Glomerular visceral epithelial cell (primary cell): ENCODE results near the gene PCSK4.
A peak's percentile ranks its signal among the peaks of the same experiment; 100 is the strongest.
"Not testable (repeated sequence)": the region's sequence is repeated elsewhere in the genome, so short reads cannot be mapped to it uniquely, and the experiment has no call there.

ENCODE experiments used
- DNase-seq: peaks from one replicate; pipeline ENCODE4 v3.0.0-alpha.2; 2016; ENCODE audit errors: extremely low spot score

Gene PCSK4

DNA sequence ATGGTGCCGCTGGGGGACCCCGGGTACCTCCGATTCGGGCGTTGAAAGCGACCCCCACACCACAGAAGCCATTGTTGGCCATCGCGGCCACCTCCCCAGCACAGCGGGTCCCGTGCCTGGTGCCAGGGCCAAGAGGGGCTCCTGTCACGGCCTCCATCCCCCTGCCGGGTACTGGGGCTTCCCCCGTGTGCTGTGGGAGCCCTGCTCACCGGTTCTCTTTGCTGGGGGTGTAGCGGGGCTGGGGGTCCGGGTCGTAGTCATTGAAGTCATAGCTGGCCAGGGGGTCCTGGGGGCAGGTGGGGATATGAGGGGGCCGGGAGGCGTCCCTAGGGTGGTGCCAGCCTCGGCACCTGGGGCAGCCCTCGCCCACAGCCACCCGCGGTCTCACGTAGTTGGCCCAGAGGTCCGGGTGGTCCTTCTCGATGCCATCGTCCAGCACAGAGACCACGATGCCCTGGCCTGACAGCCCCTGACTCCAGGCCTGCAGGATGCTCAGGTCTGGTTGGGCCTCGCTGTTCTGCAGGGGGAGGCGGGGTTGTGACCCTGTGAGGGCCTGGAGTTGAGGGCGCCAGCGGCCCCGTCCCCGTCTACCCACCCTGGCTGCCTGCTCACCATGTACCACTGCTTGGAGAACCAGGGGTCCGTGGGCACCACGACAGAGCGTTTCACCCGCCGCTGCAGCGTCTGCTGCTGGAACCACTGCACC is 2.4 kb downstream of the PCSK4 start:
- DNase-seq, result no peak

DNA sequence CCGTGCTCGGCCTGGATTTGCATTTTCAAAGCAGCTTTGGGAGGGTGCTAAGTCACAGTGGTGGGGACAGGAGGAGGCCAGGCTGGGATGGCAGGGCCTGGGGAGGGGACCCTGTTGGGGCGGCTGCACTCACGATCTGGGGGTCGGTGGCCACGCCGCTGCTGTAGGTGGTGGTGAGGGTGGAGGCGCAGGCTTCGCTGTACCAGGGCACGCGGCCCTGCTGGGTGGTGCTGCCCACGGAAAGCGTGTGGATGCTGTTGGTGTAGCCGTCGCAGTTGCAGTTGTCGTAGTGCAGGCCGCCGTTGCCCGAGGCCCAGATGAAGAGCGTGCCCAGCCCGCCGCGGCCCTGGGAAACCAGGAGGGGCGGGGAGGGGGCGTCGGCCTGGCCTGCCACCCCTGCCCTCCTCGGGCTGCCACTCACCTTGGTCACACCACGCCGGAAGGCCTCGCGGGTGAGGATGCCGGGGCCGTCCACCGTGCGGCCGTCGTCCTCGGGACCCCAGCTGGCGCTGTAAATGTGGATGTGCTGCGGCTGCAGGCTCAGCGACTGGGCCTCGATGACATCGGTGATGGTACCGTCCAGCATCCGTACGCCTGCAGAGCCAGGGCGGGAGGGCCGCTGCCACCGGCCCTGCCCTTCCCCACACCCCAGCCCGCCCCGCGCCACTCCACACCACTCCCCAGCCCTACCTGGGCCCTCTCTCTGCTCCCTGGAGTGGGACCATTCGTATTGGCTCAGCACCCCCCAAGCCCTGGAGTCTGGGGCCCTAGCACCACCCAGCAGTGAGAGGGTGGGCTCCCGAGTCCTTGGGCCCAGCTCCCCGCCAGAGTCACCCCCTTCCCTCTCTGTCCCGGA is 3.2 kb downstream of the PCSK4 start:
- no peak for DNase-seq

DNA sequence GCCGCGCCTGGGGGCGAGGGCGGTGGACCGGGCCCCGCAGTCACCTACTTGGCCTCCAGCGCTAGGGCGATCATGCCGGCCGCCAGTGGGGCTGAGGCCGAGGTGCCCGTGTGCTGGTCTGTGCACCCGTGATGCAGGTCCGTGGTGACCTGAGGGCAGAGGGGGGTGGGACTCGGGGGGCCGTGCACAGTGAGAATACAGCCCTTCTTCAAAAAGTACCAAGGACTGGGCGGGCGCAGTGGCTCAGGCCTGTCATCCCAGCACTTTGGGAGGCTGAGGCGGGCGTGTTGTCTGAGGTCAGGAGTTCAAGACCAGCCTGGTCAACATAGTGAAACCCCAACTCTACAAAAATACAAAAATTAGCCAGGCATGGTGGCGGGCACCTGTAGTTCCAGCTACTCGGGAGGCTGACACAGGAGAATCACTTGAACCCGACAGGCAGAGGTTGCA is 6.1 kb downstream of the PCSK4 start:
- no peak for DNase-seq

DNA sequence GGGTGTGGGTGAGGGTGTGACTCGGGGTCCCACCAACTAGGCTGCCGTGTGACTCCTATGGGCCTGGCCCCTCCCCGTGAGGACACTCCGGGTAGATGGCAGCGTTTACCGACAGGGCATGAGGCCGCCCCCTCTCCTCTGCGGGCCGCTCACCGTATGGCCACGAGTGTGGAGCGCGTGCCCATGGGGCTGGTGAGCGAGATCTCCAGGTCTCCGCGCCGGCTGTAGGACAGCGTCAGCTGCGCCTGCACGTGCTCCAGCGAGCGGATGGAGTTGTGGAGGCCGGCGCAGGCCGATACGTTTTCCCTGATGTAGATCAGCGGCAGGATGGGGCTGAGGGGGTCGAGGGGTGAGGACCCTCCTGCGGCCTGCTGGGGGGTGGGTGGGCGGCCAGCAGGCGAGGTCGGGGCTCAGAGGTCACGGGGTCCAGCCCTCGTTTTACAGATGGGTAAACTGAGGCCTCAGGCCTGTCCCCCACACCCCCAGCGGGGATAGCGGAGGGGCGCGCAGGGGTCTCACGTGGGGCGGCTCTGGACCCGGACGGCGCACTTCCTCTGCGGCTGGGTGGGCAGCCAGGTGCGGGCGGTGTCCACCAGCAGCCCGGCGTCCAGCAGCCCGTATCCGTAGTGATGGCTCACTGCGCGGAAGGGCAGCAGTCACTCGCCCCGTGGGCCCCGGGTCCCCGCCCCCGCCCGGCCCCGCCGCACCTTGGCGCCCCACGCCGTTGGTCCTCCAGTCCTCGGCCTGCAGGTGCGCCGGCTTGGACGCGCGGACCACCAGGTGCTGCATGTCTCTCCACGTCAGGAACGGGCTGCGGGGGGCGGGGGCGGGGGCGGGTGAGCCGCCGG is 6.8 kb downstream of the PCSK4 start:
- no peak for DNase-seq

DNA sequence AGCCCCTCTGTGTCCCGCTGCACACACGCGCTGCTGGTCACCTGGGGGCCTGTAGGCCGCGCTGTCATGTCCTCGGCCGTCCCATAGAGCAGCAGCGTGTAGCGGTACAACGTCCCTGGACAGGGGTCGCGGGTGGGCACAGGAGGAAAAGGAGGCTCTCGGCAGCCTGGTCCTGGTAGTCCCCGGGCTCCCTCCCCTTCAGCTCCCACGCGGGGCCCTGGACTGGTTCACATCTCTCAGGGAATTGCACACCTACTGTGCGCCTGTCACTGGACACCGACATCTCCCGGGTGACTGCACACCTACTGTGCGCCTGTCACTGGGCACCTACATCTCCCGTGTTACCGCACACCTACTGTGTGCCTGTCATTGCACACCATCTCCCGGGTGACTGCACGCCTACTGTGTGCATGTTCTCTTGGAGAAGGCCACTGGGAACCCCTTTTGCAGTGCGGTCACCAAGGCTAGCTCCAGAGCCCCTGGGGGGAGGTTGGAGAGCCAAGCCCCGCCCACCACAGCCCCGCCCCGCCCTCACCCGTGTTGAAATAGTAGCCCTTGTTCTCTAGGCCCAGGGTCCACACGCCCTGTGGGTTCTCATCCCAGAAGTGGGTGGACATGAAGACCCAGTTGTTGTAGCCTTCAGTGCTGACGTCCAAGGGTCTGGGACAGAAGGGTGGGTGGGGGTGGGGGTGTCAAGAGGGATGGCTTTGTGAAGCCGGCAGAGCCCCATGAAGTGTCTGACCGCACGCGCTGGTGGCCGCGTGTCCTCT is 7.6 kb downstream of the PCSK4 start:
- no peak for DNase-seq

DNA sequence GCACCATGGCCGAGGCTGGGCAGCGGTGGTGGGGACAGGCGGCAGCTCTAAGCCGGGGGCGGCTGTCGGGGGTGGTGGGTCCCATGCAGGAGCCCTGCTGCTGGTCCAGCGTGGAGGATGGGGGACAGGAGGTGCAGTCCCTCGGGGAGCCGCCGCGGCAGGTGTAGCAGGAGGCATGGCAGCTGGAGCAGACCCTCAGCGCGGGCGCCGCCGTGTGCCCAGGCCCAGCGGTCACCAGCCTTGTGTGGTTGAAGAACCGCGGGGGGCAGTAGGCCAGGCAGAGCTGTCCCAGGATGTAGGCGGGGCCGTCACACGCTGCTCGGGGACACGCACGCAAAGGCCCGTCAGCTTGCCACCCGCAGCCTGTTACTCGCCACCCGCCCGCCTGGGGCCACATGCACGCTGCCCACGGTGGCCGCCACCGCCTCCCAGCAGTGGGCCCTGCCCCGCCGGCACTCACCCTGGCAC is 8.2 kb downstream of the PCSK4 start:
- DNase-seq, result no peak

DNA sequence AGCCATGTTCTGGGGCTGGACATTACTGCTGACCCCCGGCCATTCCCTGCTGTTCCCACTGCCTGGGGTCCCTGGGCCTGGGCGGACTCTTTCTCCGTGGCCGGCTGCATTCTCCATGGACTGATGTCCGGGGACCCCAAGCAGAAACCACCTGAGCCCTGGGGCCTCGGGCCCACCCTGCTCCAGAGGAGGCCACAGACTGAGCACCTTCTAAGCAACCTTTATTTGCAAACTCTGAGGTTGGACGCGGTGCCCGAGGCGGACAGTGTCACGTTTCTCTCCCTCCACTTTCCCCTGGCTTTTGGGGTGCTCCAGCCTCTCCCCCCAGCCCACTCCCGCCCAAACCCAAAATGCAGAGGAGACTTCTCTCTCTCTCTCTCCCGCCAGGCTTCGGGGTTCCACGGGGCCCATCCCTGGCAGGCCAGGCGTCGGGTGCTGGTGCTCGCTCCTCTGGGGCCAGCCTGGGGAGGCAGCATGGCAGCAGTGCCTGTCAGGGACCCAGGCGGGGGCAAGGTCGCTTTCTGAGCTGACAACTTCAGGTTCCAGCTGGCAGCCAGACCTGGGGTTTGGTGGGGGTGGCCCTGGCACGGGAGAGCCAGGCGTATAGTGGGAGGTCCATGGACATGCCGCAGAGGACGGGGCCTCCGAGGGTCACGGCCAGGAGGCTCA is 8.8 kb downstream of the PCSK4 start:
- no peak for DNase-seq

DNA sequence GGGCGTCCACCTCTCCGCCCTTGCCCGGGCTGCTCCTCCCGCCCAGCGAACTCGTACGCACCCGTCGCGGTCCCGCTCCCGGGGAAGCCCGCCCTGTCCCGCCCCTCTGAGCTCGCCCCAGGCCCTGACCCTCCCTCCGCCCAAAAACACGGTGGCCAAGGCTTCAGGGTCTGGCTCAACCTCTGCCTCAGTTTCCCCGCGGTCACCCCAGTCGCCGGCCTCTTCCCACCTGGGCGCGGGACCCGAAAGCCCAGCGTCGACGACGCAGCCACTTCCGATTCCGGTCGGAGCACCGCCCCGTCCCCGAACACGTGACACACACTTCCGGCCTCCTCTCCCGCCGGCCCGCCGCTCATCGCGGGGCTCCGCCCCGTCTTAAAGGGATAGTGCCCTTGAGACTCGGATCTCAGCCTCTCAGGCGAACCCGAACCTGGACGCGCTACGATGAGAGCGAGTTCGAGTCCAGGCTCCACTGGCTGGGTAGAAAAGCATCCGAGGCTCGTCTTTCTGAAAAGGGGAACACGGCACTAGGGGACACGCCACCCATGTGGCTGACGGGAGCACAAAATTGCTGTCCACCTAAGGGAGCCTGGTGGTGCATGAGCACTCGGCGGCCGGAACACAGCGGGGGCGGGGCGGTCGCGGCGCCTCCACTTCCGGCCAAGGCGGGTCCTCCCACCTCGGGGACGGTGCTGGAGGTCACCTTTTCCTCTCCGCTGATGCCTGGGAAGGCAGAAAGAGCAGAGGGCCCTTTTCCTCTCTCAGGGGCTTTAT is 11.0 kb downstream of the PCSK4 start, which contains the start of gene C19orf25:
Gene C19orf25, minus strand, starts transcription at position 282 of the 774 bp plus-strand sequence. CDS start 312 bp downstream, outside the sequence.
- peak; percentile 93 for DNase-seq

DNA sequence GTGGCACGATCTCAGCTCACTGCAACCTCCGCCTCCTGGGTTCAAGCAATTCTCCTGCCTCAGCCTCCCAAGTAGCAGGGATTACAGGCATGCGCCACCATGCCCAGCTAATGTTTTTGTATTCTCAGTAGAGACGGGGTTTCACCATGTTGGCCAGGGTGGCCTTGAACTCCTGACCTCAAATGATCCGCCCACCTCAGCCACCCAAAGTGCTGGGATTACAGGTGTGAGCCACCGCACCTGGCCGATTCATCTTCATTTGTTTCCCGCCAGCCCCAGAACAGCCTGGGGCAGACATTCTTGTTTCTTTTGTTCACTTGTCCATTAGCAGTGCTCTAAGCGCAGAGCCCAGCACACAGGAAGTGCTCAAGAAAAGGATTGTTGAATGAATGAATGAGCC is 13.1 kb downstream of the PCSK4 start:
- DNase-seq, result not testable (repeated sequence)

DNA sequence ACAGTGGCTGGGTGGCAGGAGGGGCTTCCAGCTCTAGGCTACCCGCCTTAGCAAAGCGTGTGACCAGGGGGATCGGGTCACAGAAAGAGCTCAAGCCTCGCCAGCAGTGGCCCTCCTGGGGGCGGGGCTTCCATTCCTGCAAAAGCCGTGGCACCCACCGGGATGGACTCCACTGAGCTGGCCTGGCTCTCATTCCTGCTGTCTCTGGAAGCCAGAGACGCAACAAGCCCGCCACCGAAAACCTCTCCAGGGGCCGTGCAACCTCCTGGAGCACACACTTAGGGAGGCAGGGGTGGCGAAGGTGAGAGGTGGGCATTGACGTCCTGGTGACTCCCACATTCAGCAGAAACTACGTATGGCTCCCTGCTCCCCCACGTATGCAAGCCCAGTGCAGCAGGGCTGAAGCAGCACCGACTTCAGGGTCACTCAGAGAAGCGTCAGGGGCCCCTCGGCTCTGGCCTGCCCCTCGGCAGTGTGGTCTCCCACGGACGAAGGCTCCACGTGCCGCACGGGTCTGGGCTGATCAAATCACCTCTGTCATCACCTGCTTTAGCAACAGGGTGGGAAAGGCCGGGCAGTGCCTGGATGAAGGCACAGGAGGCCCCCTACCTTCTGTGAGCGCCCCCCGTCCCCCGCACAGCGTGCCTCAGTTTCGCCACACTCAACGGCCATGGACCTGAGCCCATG is 14.3 kb downstream of the PCSK4 start:
- DNase-seq, result no peak

DNA sequence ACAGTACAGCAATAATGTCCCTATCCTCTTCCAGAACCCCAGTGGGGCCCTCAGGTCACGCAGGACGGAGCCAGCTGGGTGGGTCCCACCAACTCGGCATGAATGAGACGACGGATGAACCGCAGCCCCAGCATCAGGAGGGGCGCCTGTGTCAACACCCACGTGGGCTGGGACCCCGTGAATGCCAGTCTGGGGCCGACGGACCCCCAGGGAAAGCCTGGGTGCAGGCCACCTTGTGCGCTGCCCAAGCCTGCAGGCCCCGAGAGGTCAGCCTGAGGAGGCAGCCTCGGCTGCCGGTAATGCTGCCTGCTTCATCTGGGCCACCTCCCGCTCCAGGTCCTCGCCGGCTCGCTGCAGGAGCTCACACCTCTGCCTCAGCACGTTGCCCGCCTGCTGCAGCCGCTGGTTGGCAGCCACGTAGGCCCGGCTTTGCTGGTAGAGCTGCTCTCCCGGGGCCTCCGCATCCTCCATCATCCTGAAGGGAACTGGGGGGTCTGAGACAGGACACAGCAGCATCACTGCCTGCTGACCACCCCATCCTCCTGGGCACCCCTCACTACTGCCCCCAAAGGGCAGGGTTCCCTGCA is 15.3 kb downstream of the PCSK4 start:
- DNase-seq, result no peak

DNA sequence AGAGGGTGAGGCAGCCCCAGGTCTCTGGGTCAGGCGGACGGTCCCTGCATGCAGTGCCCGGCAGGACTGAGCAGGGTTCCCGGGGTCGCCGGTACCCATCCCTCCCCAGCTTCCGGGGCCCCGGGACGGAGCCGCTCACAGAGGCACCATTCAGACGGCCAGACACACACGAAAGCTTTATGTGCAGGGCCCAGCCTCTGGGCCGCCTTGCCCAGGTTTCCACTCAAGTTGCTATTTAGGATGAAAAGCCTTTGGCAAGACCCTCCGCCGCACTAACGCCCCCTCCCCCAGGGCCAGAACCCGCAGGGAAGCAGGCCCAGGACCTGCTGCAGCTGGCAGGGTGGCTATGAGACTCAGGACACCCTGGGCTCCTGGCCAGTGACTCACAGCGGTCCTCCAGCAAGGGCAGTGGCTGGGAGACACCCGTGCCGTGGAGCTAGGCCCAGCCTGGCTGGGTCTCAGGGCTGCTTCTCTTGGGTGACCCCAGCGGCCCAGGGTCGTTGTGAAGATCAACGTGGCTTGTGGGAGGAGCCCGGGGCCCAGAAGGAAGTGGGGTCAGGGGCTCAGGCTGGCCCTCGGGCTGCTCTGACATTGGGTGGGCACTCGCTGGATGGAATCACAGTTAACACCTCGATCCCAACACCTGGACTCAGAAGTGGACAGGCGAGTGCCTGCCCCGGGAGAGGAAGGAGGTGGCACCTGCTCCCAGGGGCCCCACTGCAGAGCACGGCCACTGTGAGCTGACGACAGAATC is 16.0 kb downstream of the PCSK4 start:
- DNase-seq, result no peak

DNA sequence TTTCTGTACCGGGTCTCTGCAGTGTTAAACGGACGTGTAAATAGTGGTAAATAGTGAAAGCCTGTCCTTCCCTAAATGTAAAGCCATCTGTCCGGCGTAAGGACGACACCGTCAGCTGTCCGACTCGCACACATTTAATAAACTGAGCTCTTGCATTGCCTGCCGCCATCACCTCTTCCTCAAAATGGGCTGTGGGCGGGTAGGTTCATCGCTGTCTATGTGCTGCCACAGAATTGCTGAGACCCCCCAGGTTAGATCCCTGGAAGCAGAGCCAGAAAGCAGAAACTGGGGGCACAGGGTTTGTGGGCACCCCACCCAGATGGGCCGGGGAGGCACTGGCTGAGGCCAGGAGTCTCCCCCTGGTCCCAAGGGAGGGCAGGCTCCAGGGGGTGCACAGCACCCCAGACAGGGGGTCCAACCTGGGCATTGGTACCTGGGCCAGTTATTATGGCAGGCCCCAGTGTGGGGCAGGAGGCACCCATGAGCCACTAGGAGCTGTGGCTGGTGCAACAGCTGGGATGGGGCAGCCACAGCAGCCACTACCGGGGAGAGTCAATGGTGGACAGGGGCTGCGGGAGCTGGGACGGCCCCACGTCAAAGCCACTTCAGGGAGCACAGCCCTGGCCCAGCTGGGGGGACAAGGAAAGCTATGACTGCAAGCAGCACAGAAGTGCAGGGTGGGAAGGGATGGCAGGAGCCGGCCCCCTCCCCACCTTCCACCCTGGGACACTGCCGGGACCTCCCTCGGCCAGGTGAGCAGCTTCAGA is 16.9 kb downstream of the PCSK4 start:
- DNase-seq, result no peak

DNA sequence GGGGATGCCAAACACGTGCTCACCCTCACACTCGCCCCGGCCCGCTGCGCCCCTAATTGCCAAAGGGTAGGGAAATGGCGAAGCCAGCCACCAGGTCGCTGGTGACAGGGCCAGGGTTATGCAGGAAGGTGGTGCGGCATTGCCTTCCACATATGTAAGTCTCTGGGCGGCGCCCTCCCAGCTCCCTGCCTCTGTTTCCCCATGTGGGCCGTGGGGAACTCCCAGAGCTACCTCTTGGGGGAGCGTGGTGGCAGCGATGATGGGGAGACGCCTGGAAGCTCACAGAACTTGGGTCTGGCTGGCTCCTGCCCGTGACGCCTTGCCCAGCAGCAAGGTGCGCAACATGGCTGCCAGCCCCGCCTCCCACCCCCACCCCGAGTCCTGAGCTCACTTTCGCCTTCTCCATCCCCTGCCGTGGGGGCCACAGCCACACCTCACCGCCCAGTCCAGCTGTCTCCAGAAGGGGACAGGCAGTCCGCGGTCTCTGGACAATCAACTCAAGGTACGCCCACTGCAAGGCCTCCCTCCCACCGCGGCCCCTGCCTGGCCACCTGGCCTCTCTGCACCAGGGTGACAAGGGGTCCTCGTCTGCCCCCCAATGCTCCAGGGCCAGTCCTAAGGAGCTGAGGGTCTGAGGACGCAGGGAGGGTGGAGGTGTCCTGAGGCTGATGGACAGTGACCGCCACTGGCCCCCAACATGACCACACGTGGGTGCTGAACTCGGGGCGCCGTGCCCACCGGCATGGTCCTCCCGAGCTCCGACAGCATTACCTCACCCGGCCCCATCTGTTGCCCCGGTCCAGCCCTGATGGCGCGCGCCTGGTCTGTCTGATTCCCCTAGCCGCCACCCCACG is 17.7 kb downstream of the PCSK4 start:
- no peak for DNase-seq

DNA sequence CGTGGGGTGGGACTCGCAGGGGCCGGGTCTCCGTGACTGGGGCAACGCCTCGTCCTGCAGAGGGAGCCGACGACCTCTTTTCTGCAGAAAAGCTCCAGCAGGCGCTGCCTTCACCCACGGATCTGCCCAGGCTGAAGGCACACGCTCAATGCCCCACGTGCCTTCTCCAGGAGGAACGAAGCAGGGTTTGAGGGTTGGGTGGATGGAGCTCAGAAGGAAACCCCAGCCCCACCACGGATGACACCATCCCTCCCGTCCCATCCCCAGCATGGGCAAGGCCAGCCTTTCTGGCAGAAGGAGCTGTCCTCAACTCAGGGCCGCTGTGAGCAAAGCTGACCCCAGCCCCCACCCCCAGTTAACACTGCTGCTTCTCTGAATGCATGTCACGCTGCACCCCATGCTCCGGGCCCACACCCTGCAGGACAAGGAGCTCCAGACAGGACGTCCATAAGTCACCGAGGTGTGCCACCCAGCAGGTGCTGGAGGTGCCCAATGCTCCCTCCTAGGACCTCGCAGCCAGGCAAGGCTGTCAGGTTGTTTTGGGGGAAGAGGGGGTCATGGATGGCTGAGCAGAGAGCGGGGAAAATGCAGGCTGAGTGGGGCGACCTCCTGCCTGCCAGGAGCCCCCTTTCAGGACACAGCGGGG is 18.5 kb downstream of the PCSK4 start:
- DNase-seq, result no peak

DNA sequence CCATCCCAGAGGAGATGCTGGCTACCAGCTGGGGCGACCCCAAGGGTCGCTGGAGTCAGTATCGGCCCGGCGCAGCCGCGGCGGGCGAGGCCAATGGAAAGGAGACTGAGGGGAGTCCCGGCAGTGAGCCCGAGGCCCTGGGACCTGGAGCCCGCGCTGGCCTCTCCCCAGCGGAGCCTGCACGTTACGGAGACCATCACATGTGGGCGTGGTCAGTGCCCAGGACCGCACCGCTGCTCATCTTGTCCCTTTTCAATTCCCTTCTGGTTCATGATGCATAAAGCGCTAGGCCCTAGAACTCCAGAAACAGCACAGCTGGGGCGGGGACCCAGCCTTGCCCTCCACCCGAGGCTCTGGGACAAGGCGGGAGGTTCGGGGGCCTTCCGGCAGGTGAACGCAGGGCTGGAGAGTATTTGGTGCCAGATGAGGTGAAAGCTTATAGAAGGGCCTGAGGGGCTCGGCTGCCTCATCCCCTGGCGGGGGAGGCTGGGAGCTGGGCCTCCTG is 19.1 kb downstream of the PCSK4 start:
- DNase-seq, result peak; percentile 44
